Stomach smooth muscle (tissue), 2 donors: Measurements from ENCODE around the gene RARRES2.
"Not testable (repeated sequence)": the region's sequence is repeated elsewhere in the genome, so short reads cannot be mapped to it uniquely, and the experiment has no call there.

Experiments
- H3K27ac ChIP-seq: one replicate; pipeline ENCODE4 v1.7.0; 2013; ENCODE audit warnings: mild to moderate bottlenecking, low read length, inconsistent platforms
- H3K27me3 ChIP-seq, 2 donors: one replicate each; pipeline ENCODE4 v1.7.0; 2013; ENCODE audit warnings: low read length in 2 of 2; ENCODE audit not compliant: insufficient read depth in 2 of 2, control insufficient read depth in 1 of 2
- H3K36me3 ChIP-seq, 2 donors: one replicate each; pipeline ENCODE4 v1.7.0; 2013; ENCODE audit warnings: low read length in 2 of 2; ENCODE audit not compliant: control insufficient read depth in 2 of 2, insufficient read depth in 2 of 2
- H3K4me1 ChIP-seq: one replicate; pipeline ENCODE4 v1.7.0; 2013; ENCODE audit warnings: low read length; ENCODE audit not compliant: control insufficient read depth, insufficient read depth
- H3K4me3 ChIP-seq, 2 donors: one replicate each; pipeline ENCODE4 v1.7.0; 2013; ENCODE audit warnings: low read length in 2 of 2
- H3K9ac ChIP-seq, 2 donors: one replicate each; pipeline ENCODE4 v1.7.0; 2013; ENCODE audit warnings: low read length in 2 of 2, mild to moderate bottlenecking in 1 of 2
- H3K9me3 ChIP-seq, 2 donors: one replicate each; pipeline ENCODE4 v1.7.0; 2013; ENCODE audit warnings: low read length in 2 of 2; ENCODE audit not compliant: control insufficient read depth in 2 of 2
- donor health status: healthy.
- donor health status: Pancreatic carcinoma.

Gene RARRES2

GRCh38 chr7:150304499-150305258 lies 36.8 kb downstream of the RARRES2 start:
- H3K27me3 ChIP-seq, H3K9me3 ChIP-seq, H3K4me1 ChIP-seq, H3K4me3 ChIP-seq, H3K27ac ChIP-seq, H3K9ac ChIP-seq, H3K36me3 ChIP-seq: not testable (repeated sequence)

GRCh38 chr7:150302908-150303310 lies 38.5 kb downstream of the RARRES2 start:
- H3K27me3 ChIP-seq, H3K9ac ChIP-seq, H3K36me3 ChIP-seq, H3K4me1 ChIP-seq, H3K4me3 ChIP-seq, H3K9me3 ChIP-seq, H3K27ac ChIP-seq: not testable (repeated sequence)

- not testable (repeated sequence) for H3K36me3 ChIP-seq, H3K9ac ChIP-seq, H3K4me1 ChIP-seq, H3K9me3 ChIP-seq, H3K27me3 ChIP-seq, H3K27ac ChIP-seq, H3K4me3 ChIP-seq
These were observed 43.5 kb downstream of the RARRES2 start for GRCh38 chr7:150297978-150298377.

- not testable (repeated sequence) for H3K4me1 ChIP-seq, H3K9me3 ChIP-seq, H3K27me3 ChIP-seq, H3K27ac ChIP-seq, H3K36me3 ChIP-seq, H3K9ac ChIP-seq, H3K4me3 ChIP-seq
These were observed 44.6 kb downstream of the RARRES2 start for GRCh38 chr7:150296802-150297201.

GRCh38 chr7:150295614-150296013 lies 45.8 kb downstream of the RARRES2 start:
- not testable (repeated sequence) for H3K9me3 ChIP-seq, H3K27me3 ChIP-seq, H3K4me3 ChIP-seq, H3K36me3 ChIP-seq, H3K4me1 ChIP-seq, H3K9ac ChIP-seq, H3K27ac ChIP-seq

GRCh38 chr7:150295027-150295426 lies 46.4 kb downstream of the RARRES2 start:
- H3K4me3 ChIP-seq, H3K4me1 ChIP-seq, H3K27me3 ChIP-seq, H3K36me3 ChIP-seq, H3K27ac ChIP-seq, H3K9ac ChIP-seq, H3K9me3 ChIP-seq: not testable (repeated sequence)

- not testable (repeated sequence) for H3K9ac ChIP-seq, H3K4me3 ChIP-seq, H3K27me3 ChIP-seq, H3K27ac ChIP-seq, H3K9me3 ChIP-seq, H3K4me1 ChIP-seq, H3K36me3 ChIP-seq
These were observed 51.1 kb downstream of the RARRES2 start for GRCh38 chr7:150290317-150290716.

- not testable (repeated sequence) for H3K27ac ChIP-seq, H3K9me3 ChIP-seq, H3K9ac ChIP-seq, H3K27me3 ChIP-seq, H3K4me1 ChIP-seq, H3K4me3 ChIP-seq, H3K36me3 ChIP-seq
These were observed 52.6 kb downstream of the RARRES2 start for GRCh38 chr7:150288816-150289215.
